ENCODE measurements around the gene PPARD.

DNA sequence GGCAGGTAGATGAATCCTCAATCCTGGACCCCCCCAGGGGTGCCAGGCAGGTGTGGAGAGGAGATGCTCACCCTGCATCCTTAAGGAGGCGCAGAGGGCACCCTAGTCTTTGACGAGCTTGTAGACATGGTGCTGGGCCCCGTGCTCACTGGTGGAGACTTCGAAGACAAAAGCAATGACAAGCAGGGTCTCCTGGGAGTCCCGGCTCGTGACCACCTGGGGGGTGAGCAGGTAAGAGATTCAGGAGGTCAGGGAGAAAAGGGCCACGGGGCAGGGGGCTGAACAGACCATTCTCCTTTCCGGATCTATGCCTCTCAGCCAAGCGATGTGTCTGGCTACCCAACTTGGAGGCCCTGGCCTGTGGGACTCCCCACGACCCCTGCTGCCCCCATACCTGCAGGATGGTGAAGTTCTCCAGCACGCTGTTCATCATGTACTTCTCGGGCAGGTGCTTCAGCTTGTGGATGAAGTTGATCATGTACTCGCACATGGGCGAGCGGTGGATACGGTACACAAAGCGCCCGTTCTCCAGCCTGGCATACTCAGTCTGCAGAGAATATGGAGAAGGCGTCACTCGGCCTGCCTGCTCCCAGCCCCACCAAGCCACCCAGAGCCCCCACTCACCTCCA, 132.7 kb downstream of the PPARD start:
- TF ChIP-seq CTCF (IDR thresholded peaks at IDR 0.05; ENCODE audit: poor library complexity), result no peak
- TF ChIP-seq EZH2 (IDR thresholded peaks at IDR 0.05; ENCODE audit: borderline replicate concordance), result no peak
- TF ChIP-seq EZH2phosphoT487 (IDR thresholded peaks at IDR 0.05; ENCODE audit: low read depth, severe bottlenecking, unreplicated experiment), result no peak
